RWPE1 (cell line): ENCODE data around the gene STX18.

ENCODE experiments used
- CTCF ChIA-PET: fragments of 350-600 bp; sonication (Branson Sonifier 250); formaldehyde crosslinking; extraction: SDS; loops from one replicate; lab custom pipeline; 2021; lab: Yijun Ruan, JAX
- POLR2A ChIA-PET: fragments of 400-600 bp; formaldehyde crosslinking; extraction: SDS; loops from one replicate; lab custom pipeline; 2020; ENCODE audit warnings: antibody characterized with exemption; ENCODE audit not compliant: low non-redundant PET; lab: Yijun Ruan, JAX
- DNase-seq: peaks from one replicate; pipeline ENCODE4 v3.0.0; 2012; ENCODE audit warnings: low spot score
- H3K27ac ChIP-seq: fragments of 450-650 bp; 2 replicates; pipeline ENCODE4 v1.5.1; 2017
- TF ChIP-seq, protein P1 (sequence below): fragments of 450-650 bp; conservative IDR thresholded peaks from 2 replicates; pipeline ENCODE4 v1.5.1; 2017; ENCODE audit warnings: low read depth, mild to moderate bottlenecking

Gene STX18

GRCh38 chr4:4541661-4542570 lies at the start of gene STX18:
STX18 (minus strand) TSS chr4:4542048; CDS start chr4:4541964, 84 bp downstream.
- POLR2A ChIA-PET: no interaction called here
- TF ChIP-seq, protein P1, sequence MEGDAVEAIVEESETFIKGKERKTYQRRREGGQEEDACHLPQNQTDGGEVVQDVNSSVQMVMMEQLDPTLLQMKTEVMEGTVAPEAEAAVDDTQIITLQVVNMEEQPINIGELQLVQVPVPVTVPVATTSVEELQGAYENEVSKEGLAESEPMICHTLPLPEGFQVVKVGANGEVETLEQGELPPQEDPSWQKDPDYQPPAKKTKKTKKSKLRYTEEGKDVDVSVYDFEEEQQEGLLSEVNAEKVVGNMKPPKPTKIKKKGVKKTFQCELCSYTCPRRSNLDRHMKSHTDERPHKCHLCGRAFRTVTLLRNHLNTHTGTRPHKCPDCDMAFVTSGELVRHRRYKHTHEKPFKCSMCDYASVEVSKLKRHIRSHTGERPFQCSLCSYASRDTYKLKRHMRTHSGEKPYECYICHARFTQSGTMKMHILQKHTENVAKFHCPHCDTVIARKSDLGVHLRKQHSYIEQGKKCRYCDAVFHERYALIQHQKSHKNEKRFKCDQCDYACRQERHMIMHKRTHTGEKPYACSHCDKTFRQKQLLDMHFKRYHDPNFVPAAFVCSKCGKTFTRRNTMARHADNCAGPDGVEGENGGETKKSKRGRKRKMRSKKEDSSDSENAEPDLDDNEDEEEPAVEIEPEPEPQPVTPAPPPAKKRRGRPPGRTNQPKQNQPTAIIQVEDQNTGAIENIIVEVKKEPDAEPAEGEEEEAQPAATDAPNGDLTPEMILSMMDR: no peak
- peak within 1 kb of the TSS; percentile 77 for H3K27ac ChIP-seq

GRCh38 chr4:4591071-4591470 lies 49.2 kb upstream of the STX18 start:
- CTCF ChIA-PET: no interaction called here

More at GRCh38 chr4:4541661-4542570, at the start of gene STX18:
- peak; percentile 71 for DNase-seq
- CTCF ChIA-PET: interaction anchor here (0.6 kb wide), 1 partner anchor 26 kb away, joined by 3 read pairs; no protein-coding TSS in a partner anchor

GRCh38 chr4:4590546-4590945 lies 48.7 kb upstream of the STX18 start:
- TF ChIP-seq, protein P1: no peak
- ChIA-PET CTCF (no interaction called here), POLR2A (no interaction called here)
- no peak overlapping the region for H3K27ac ChIP-seq
- no peak for DNase-seq

More at GRCh38 chr4:4591071-4591470, 49.2 kb upstream of the STX18 start:
- no peak overlapping the region for H3K27ac ChIP-seq
- POLR2A ChIA-PET: no interaction called here
- TF ChIP-seq, protein P1: no peak
- DNase-seq: no peak

- ChIA-PET CTCF (interaction anchor here (0.6 kb wide), 1 partner anchor 57 kb away, joined by 3 read pairs; no protein-coding TSS in a partner anchor), POLR2A (no interaction called here)
- no peak overlapping the region; the same call in 1 of the 2 replicates for H3K27ac ChIP-seq
- no peak for DNase-seq
- TF ChIP-seq, protein P1: no peak
These were observed 43.3 kb upstream of the STX18 start for GRCh38 chr4:4585012-4585670.

DNA sequence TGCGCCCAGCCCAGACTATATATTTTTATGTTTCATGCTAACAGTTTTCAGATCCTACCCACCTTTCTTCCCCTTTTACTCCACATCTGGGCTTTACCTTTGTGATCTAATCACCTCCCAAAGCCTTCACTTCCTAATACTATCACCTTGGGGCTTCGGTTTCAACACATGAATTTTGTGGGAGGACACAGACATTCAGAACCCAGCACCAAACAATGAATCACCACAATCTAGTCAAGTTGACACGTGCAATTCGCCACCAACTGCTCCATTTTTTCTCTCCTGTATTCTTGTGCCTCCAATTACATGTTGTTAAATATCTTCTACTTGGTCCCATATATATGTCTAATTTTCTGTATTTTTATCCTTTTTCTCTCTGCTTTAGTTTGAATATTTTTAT lies 41.8 kb upstream of the STX18 start:
- ChIA-PET POLR2A (no interaction called here), CTCF (no interaction called here)
- TF ChIP-seq, protein P1: no peak

GRCh38 chr4:4582653-4583052 lies 40.8 kb upstream of the STX18 start:
- TF ChIP-seq, protein P1: no peak
- ChIA-PET CTCF (interaction anchor here (0.6 kb wide), 1 partner anchor 13 kb away, joined by 3 read pairs; no protein-coding TSS in a partner anchor), POLR2A (no interaction called here)
- no peak for DNase-seq
- no peak overlapping the region for H3K27ac ChIP-seq

More for the DNA sequence above, 41.8 kb upstream of the STX18 start:
- no peak overlapping the region for H3K27ac ChIP-seq
- DNase-seq: no peak
